H9 (cell line): ENCODE measurements around the gene PRG2. TPM values are rescaled to one million over a fixed set of nuclear protein-coding genes. Genes with fewer than 3 reads are reported as not detected.

Experiments
- DNase-seq: peaks from one replicate; pipeline ENCODE4 v3.0.0-alpha.2; 2017
- H2AFZ ChIP-seq: one replicate; pipeline ENCODE4 v1.6.1; 2013; ENCODE audit warnings: mild to moderate bottlenecking, low read length, control low read depth, moderate library complexity
- H2AK5ac ChIP-seq: 2 replicates; pipeline ENCODE4 v1.6.1; 2013; ENCODE audit warnings: low read length, control low read depth, mixed read lengths; ENCODE audit not compliant: insufficient read length
- H2BK120ac ChIP-seq: one replicate; pipeline ENCODE4 v1.6.1; 2013; ENCODE audit warnings: low read depth, mild to moderate bottlenecking, low read length, control low read depth, inconsistent platforms; ENCODE audit not compliant: poor library complexity, severe bottlenecking
- H2BK12ac ChIP-seq: 2 replicates; pipeline ENCODE4 v1.6.1; 2013; ENCODE audit warnings: low read length, control low read depth, mixed read lengths, low read depth; ENCODE audit not compliant: insufficient read length
- H2BK15ac ChIP-seq: 2 replicates; pipeline ENCODE4 v1.6.1; 2013; ENCODE audit warnings: low read depth, low read length, control low read depth
- H2BK20ac ChIP-seq: one replicate; pipeline ENCODE4 v1.6.1; 2013; ENCODE audit warnings: low read depth, mild to moderate bottlenecking, low read length, control low read depth, inconsistent platforms; ENCODE audit not compliant: poor library complexity, severe bottlenecking
- H2BK5ac ChIP-seq: 2 replicates; pipeline ENCODE4 v1.6.1; 2013; ENCODE audit warnings: low read length, control low read depth, mixed read lengths; ENCODE audit not compliant: insufficient read length
- H3K14ac ChIP-seq: 2 replicates; pipeline ENCODE4 v1.6.1; 2013; ENCODE audit warnings: low read length, control low read depth; ENCODE audit not compliant: insufficient read depth
- H3K18ac ChIP-seq: 2 replicates; pipeline ENCODE4 v1.6.1; 2013; ENCODE audit warnings: low read depth, mild to moderate bottlenecking, mixed read lengths, low read length, control low read depth; ENCODE audit not compliant: insufficient read length
- H3K23ac ChIP-seq: 2 replicates; pipeline ENCODE4 v1.6.1; 2013; ENCODE audit warnings: low read length, control low read depth, mixed read lengths, low read depth; ENCODE audit not compliant: insufficient read length
- H3K23me2 ChIP-seq: 2 replicates; pipeline ENCODE4 v1.6.1; 2013; ENCODE audit warnings: low read depth, mild to moderate bottlenecking, mixed read lengths, low read length, control low read depth; ENCODE audit not compliant: insufficient read length, poor library complexity, severe bottlenecking
- H3K27ac ChIP-seq: 2 replicates; pipeline ENCODE4 v1.5.1; 2013; ENCODE audit warnings: low read length, control low read depth, mixed read lengths, low read depth; ENCODE audit not compliant: insufficient read length
- H3K27me3 ChIP-seq: 2 replicates; pipeline ENCODE4 v1.6.1; 2013; ENCODE audit warnings: low read length, control low read depth, inconsistent platforms; ENCODE audit not compliant: insufficient read depth
- H3K4ac ChIP-seq: 2 replicates; pipeline ENCODE4 v1.6.1; 2013; ENCODE audit warnings: low read depth, mild to moderate bottlenecking, control low read depth, inconsistent platforms, low read length, moderate library complexity
- H3K4me1 ChIP-seq: 2 replicates; pipeline ENCODE4 v1.6.1; 2013; ENCODE audit warnings: low read length, control low read depth, inconsistent platforms; ENCODE audit not compliant: insufficient read depth
- H3K4me2 ChIP-seq: 2 replicates; pipeline ENCODE4 v1.6.1; 2013; ENCODE audit warnings: low read length, control low read depth, mixed read lengths; ENCODE audit not compliant: insufficient read length, insufficient read depth
- H3K56ac ChIP-seq: 2 replicates; pipeline ENCODE4 v1.6.1; 2013; ENCODE audit warnings: low read depth, mild to moderate bottlenecking, mixed read lengths, low read length, control low read depth; ENCODE audit not compliant: insufficient read length
- H3K79me1 ChIP-seq: 2 replicates; pipeline ENCODE4 v1.6.1; 2013; ENCODE audit warnings: low read depth, mild to moderate bottlenecking, moderate library complexity, low read length, control low read depth, inconsistent platforms; ENCODE audit not compliant: insufficient read depth, poor library complexity, severe bottlenecking
- H3K79me2 ChIP-seq: 2 replicates; pipeline ENCODE4 v1.6.1; 2013; ENCODE audit warnings: low read length, control low read depth, inconsistent platforms; ENCODE audit not compliant: insufficient read depth
- H3K9ac ChIP-seq: 2 replicates; pipeline ENCODE4 v1.6.1; 2013; ENCODE audit warnings: low read length, control low read depth, mixed read lengths; ENCODE audit not compliant: insufficient read length; ENCODE audit errors: extremely low read depth
- H3K9me3 ChIP-seq: one replicate; pipeline ENCODE4 v1.6.1; 2013; ENCODE audit warnings: low read depth, low read length, inconsistent platforms; ENCODE audit not compliant: control insufficient read depth
- H3T11ph ChIP-seq: one replicate; pipeline ENCODE4 v1.6.1; 2013; ENCODE audit warnings: mild to moderate bottlenecking, low read length, control low read depth, inconsistent platforms
- H4K20me1 ChIP-seq: one replicate; pipeline ENCODE4 v1.6.1; 2013; ENCODE audit not compliant: control insufficient read depth, insufficient read length, insufficient read depth
- H4K5ac ChIP-seq: 2 replicates; pipeline ENCODE4 v1.6.1; 2013; ENCODE audit warnings: low read depth, mild to moderate bottlenecking, mixed read lengths, low read length, control low read depth; ENCODE audit not compliant: insufficient read length
- H4K8ac ChIP-seq: replicated peaks from 2 replicates; pipeline ENCODE4 v1.6.1; 2013; ENCODE audit warnings: low read length, control low read depth, mixed read lengths, low read depth; ENCODE audit not compliant: insufficient read length
- H4K91ac ChIP-seq: 2 replicates; pipeline ENCODE4 v1.6.1; 2013; ENCODE audit warnings: low read depth, mild to moderate bottlenecking, moderate library complexity, mixed read lengths, low read length, control low read depth; ENCODE audit not compliant: insufficient read length
- H3K27ac Mint-ChIP-seq, 3 experiments: 2 replicates in 2 of 3; 3 replicates in 1 of 3; pipeline ENCODE4 v1.8.0; 2020 to 2021; ENCODE audit warnings: mixed read lengths in 3 of 3, mild to moderate bottlenecking in 1 of 3, moderate library complexity in 1 of 3
- H3K27me3 Mint-ChIP-seq: 2 replicates; pipeline ENCODE4 v1.8.0; 2021; ENCODE audit warnings: low read depth, mild to moderate bottlenecking, moderate library complexity, mixed read lengths
- H3K36me3 Mint-ChIP-seq, 3 experiments: 2 replicates in 2 of 3; 3 replicates in 1 of 3; pipeline ENCODE4 v1.8.0; 2020 to 2021; ENCODE audit warnings: low read depth in 3 of 3, mixed read lengths in 3 of 3; ENCODE audit not compliant: insufficient read depth in 1 of 3
- H3K4me1 Mint-ChIP-seq, 2 experiments: 2 replicates each; pipeline ENCODE4 v1.8.0; 2020; ENCODE audit warnings: mixed read lengths in 2 of 2
- H3K4me3 Mint-ChIP-seq, 2 experiments: 2 replicates in 1 of 2; 3 replicates in 1 of 2; pipeline ENCODE4 v1.8.0; 2020 to 2021; ENCODE audit warnings: mild to moderate bottlenecking in 2 of 2, mixed read lengths in 2 of 2, moderate library complexity in 1 of 2
- H3K9me3 Mint-ChIP-seq, 2 experiments: 2 replicates in 1 of 2; 3 replicates in 1 of 2; pipeline ENCODE4 v1.8.0; 2020; ENCODE audit warnings: mild to moderate bottlenecking in 2 of 2, mixed read lengths in 2 of 2, moderate library complexity in 1 of 2
- CTCF ChIP-seq: fragments of 200-600 bp; sonication (generic); conservative IDR thresholded peaks from 3 replicates; pipeline ENCODE4 v1.8.0; 2021; ENCODE audit warnings: antibody characterized with exemption, mild to moderate bottlenecking
- WGBS: extraction: QIAGEN DNeasy Blood & Tissue Kit; methylation state at CpG from one replicate; pipeline ENCODE4 v1.1.7; 2013; ENCODE audit warnings: missing lambda C conversion rate, low lambda C conversion rate, mixed read lengths; ENCODE audit not compliant: insufficient read length; ENCODE audit errors: extremely low coverage; 5-methylcytosine and 5-hydroxymethylcytosine counted together
- total RNA-seq: library from RNA; stranded (reverse); gene quantifications from 2 replicates; pipeline ENCODE4 v1.2.1, GENCODE V29; 2021

The PRG2 gene
- total RNA-seq, 1 experiment from 2014 or later = not detected

DNA sequence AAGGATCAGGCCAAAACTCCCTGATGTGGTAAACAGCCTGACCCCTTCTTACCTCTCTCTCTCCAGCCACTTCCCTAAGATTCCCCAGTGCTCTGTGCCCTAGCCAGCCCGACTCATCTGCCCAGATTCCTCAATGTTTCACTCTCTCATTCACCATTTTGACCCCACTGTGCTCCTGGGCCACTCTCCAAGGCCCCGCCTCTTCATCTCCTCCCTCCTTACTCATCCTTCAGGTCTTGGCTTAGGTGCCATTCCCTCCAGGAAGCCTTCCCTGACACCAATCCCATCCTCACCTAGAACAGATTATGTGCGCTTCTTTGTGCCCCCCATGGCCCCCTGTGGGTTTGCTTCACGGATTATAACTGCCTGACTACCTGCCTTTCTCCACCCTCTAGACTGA lies 23.2 kb upstream of the PRG2 start:
- H2BK20ac ChIP-seq = no peak overlapping the region
- H4K8ac ChIP-seq = no peak overlapping the region
- H3K9ac ChIP-seq = no peak overlapping the region
- H3K9me3 ChIP-seq = no peaks in the 10 kb centered on the region
- no peaks in the 10 kb centered on the region for H3K27me3 ChIP-seq
- Mint-ChIP-seq H3K4me1 (peaks cover 8 to 14% of the 10 kb centered on the region in 2 experiments), H3K36me3 (peaks cover 35 to 70% (median 58%) of the 10 kb centered on the region in 3 experiments), H3K4me3 (no peak overlapping the region), H3K27me3 (no peaks in the 10 kb centered on the region), H3K9me3 (no peaks in the 10 kb centered on the region), H3K27ac (no peak overlapping the region)
- no peaks in the 10 kb centered on the region for H3K23me2 ChIP-seq
- no peaks in the 10 kb centered on the region; the same call in 1 of the 2 replicates for H3K4me1 ChIP-seq
- H3K4me2 ChIP-seq = no peak overlapping the region
- no peaks in the 10 kb centered on the region for H4K20me1 ChIP-seq
- no peak for TF ChIP-seq CTCF
- H3K23ac ChIP-seq = no peak overlapping the region
- H2BK120ac ChIP-seq = no peak overlapping the region
- H2AFZ ChIP-seq = no peak overlapping the region
- H4K91ac ChIP-seq = no peak overlapping the region
- H2AK5ac ChIP-seq = no peak overlapping the region
- H3T11ph ChIP-seq = no peak overlapping the region
- H3K14ac ChIP-seq = no peak overlapping the region; the same call in 1 of the 2 replicates
- no peaks in the 10 kb centered on the region for H3K79me1 ChIP-seq
- H3K56ac ChIP-seq = no peak overlapping the region
- no peak overlapping the region for H4K5ac ChIP-seq
- no peak overlapping the region for H3K27ac ChIP-seq
- no CpG with 5 or more reads among the region's 4 CpGs for WGBS
- DNase-seq = no peak
- no peaks in the 10 kb centered on the region for H3K79me2 ChIP-seq
- no peak overlapping the region for H3K4ac ChIP-seq
- no peak overlapping the region for H3K18ac ChIP-seq
- H2BK12ac ChIP-seq = no peak overlapping the region
- H2BK15ac ChIP-seq = no peak overlapping the region
- H2BK5ac ChIP-seq = no peak overlapping the region
